IMR-90 (cell line): ENCODE data around the gene UGT1A4. TPM values are rescaled to one million over a fixed set of nuclear protein-coding genes. Genes with fewer than 3 reads are reported as not detected.
A peak's percentile ranks its signal among the peaks of the same experiment; 100 is the strongest.

Experiments used
- ATAC-seq: fragments of 200-7000 bp; cut with Tn5 transposase; 2 replicates; pipeline ENCODE4 v1.9.1; 2020; ENCODE audit warnings: low read depth, mild to moderate bottlenecking, moderate library complexity
- BruUV-seq: library from RNA; stranded (reverse); fragments of 400-500 nt; replicated peaks from 2 replicates; lab custom pipeline; 2021; lab: Mats Ljungman, UMichigan
- CTCF ChIA-PET: fragments of 300-600 bp; formaldehyde crosslinking; extraction: SDS; loops from one replicate; lab custom pipeline; 2021; ENCODE audit warnings: antibody characterized with exemption; lab: Yijun Ruan, JAX
- POLR2A ChIA-PET: fragments of 300-600 bp; sonication (Branson Sonifier 250); formaldehyde crosslinking; loops from one replicate; lab custom pipeline; 2022; ENCODE audit warnings: antibody characterized with exemption; ENCODE audit not compliant: unreplicated experiment; lab: Charles Lee
- DNase-seq: peaks from one replicate; pipeline ENCODE4 v3.0.0; 2013
- H2AFZ ChIP-seq: replicated peaks from 2 replicates; pipeline ENCODE3; 2013; ENCODE audit warnings: low read length, mild to moderate bottlenecking; ENCODE audit not compliant: poor library complexity
- H2AK5ac ChIP-seq: 2 replicates; pipeline ENCODE4 v1.6.1; 2013; ENCODE audit warnings: low read depth, low read length, inconsistent platforms
- H2AK9ac ChIP-seq: replicated peaks from 2 replicates; pipeline ENCODE3; 2013; ENCODE audit warnings: mild to moderate bottlenecking, low read depth, low read length, moderate library complexity; ENCODE audit not compliant: poor library complexity
- H2BK120ac ChIP-seq: 2 replicates; pipeline ENCODE4 v1.6.1; 2013; ENCODE audit warnings: low read depth, low read length, inconsistent platforms
- H2BK15ac ChIP-seq: 3 replicates; pipeline ENCODE4 v1.6.1; 2013; ENCODE audit warnings: low read depth, low read length, inconsistent platforms
- H2BK20ac ChIP-seq: 2 replicates; pipeline ENCODE4 v1.6.1; 2013; ENCODE audit warnings: low read depth, mild to moderate bottlenecking, inconsistent platforms, low read length, moderate library complexity
- H2BK5ac ChIP-seq: 2 replicates; pipeline ENCODE4 v1.6.1; 2013; ENCODE audit warnings: mild to moderate bottlenecking, low read depth, low read length, inconsistent platforms; ENCODE audit not compliant: poor library complexity, severe bottlenecking
- H3K14ac ChIP-seq: replicated peaks from 2 replicates; pipeline ENCODE4 v1.6.1; 2013; ENCODE audit warnings: low read depth, low read length, inconsistent platforms
- H3K18ac ChIP-seq: 2 replicates; pipeline ENCODE4 v1.6.1; 2013; ENCODE audit warnings: low read depth, low read length, control low read depth
- H3K23ac ChIP-seq: 2 replicates; pipeline ENCODE4 v1.6.1; 2013; ENCODE audit warnings: low read depth, low read length, inconsistent platforms
- H3K27ac ChIP-seq: 2 replicates; pipeline ENCODE4 v1.5.1; 2013; ENCODE audit warnings: mild to moderate bottlenecking, control low read depth, low read length; ENCODE audit not compliant: insufficient read depth
- H3K27me3 ChIP-seq: 2 replicates; pipeline ENCODE4 v1.6.1; 2013; ENCODE audit warnings: low read length; ENCODE audit not compliant: control insufficient read depth, insufficient read depth
- H3K36me3 ChIP-seq: 2 replicates; pipeline ENCODE4 v1.6.1; 2013; ENCODE audit warnings: low read length, mixed read lengths; ENCODE audit not compliant: control insufficient read depth, insufficient read depth
- H3K4ac ChIP-seq: 2 replicates; pipeline ENCODE4 v1.6.1; 2013; ENCODE audit warnings: low read depth, low read length, inconsistent platforms
- H3K4me1 ChIP-seq: 2 replicates; pipeline ENCODE4 v1.6.1; 2013; ENCODE audit warnings: low read length, mixed read lengths; ENCODE audit not compliant: control insufficient read depth, insufficient read depth
- H3K4me2 ChIP-seq: 2 replicates; pipeline ENCODE4 v1.6.1; 2013; ENCODE audit warnings: low read depth, mild to moderate bottlenecking, control low read depth, low read length, moderate library complexity
- H3K4me3 ChIP-seq: 2 replicates; pipeline ENCODE4 v1.5.1; 2013; ENCODE audit warnings: low read depth, mild to moderate bottlenecking, control low read depth, low read length, moderate library complexity; ENCODE audit not compliant: insufficient read depth
- H3K56ac ChIP-seq: 2 replicates; pipeline ENCODE4 v1.6.1; 2013; ENCODE audit warnings: low read length, inconsistent platforms; ENCODE audit not compliant: insufficient read depth; ENCODE audit errors: extremely low read depth
- H3K79me1 ChIP-seq, 2 experiments: 2 replicates each; pipeline ENCODE4 v1.6.1; 2013; ENCODE audit warnings: low read length in 2 of 2, inconsistent platforms in 1 of 2, low read depth in 1 of 2
- H3K9ac ChIP-seq: 2 replicates; pipeline ENCODE4 v1.6.1; 2013; ENCODE audit warnings: low read depth, low read length, control low read depth
- H3K9me1 ChIP-seq: 2 replicates; pipeline ENCODE4 v1.6.1; 2013; ENCODE audit warnings: low read length, inconsistent platforms; ENCODE audit not compliant: insufficient read depth
- H3K9me3 ChIP-seq: 2 replicates; pipeline ENCODE4 v1.6.1; 2013; ENCODE audit warnings: low read length; ENCODE audit not compliant: control insufficient read depth, insufficient read depth
- H4K20me1 ChIP-seq: 2 replicates; pipeline ENCODE4 v1.6.1; 2013; ENCODE audit warnings: low read length, inconsistent platforms; ENCODE audit not compliant: insufficient read depth
- H4K5ac ChIP-seq: 2 replicates; pipeline ENCODE4 v1.6.1; 2013; ENCODE audit warnings: mild to moderate bottlenecking, low read depth, low read length, control low read depth
- H4K8ac ChIP-seq, 2 experiments: 2 replicates each; pipeline ENCODE4 v1.6.1; 2013; ENCODE audit warnings: low read depth in 2 of 2, low read length in 2 of 2, control low read depth in 1 of 2, inconsistent platforms in 1 of 2
- H4K91ac ChIP-seq: 2 replicates; pipeline ENCODE4 v1.6.1; 2013; ENCODE audit warnings: low read depth, low read length, inconsistent platforms; ENCODE audit not compliant: insufficient read depth
- CTCF ChIP-seq: conservative IDR thresholded peaks from 2 replicates; pipeline ENCODE4 v1.5.1; 2012; ENCODE audit warnings: mild to moderate bottlenecking, low read depth, low read length, improper control_type of control experiment
- MAFK ChIP-seq: IDR thresholded peaks from 2 replicates; pipeline ENCODE4 v1.6.1; 2012; ENCODE audit warnings: low read depth, low read length, improper control_type of control experiment
- MXI1 ChIP-seq: IDR thresholded peaks from 2 replicates; pipeline ENCODE4 v1.6.1; 2012; ENCODE audit warnings: low read depth, mild to moderate bottlenecking, low read length, moderate library complexity, borderline replicate concordance
- WGBS, 2 experiments: methylation state at CpG; one replicate each; pipeline versions ENCODE4 v1.1.5 to v1.1.7; 2013; ENCODE audit warnings: missing lambda C conversion rate in 2 of 2; ENCODE audit not compliant: insufficient read length in 1 of 2; ENCODE audit errors: extremely low coverage in 2 of 2; 5-methylcytosine and 5-hydroxymethylcytosine counted together
- dilution Hi-C: fragments of 300-500 bp; cut with HindIII; formaldehyde crosslinking; loops from one replicate; pipeline ENCODE4 v1.14.3; 2018; ENCODE audit warnings: low sequenced_read_pairs; ENCODE audit not compliant: unreplicated experiment
- in situ Hi-C: fragments of 300-500 bp; cut with MboI; formaldehyde crosslinking; loops from 3 replicates; pipeline ENCODE4 v1.14.3; 2019; ENCODE audit warnings: low sequenced_read_pairs, inconsistent platforms, mixed read lengths
- intact Hi-C: fragments of 100-400 bp; cut with micrococcal nuclease; formaldehyde crosslinking; loops from 2 replicates; pipeline ENCODE4 v1.10.0; 2022
- polyA plus RNA-seq, 3 experiments: library from polyadenylated mRNA; depleted of rRNA; stranded (reverse); fragments of >200 nt; gene quantifications; 2 replicates each; pipeline ENCODE4 v1.2.3, GENCODE V29; 2012; ENCODE audit warnings: low replicate concordance in 1 of 3
- total RNA-seq: library from RNA; depleted of rRNA; stranded (reverse); fragments of >200 nt; gene quantifications from 2 replicates; pipeline ENCODE4 v1.2.3, GENCODE V29; 2012

UGT1A4 gene
- total and polyA plus RNA-seq, 2 of the 4 experiments (the other 2 are of a cell fraction), result not detected

DNA sequence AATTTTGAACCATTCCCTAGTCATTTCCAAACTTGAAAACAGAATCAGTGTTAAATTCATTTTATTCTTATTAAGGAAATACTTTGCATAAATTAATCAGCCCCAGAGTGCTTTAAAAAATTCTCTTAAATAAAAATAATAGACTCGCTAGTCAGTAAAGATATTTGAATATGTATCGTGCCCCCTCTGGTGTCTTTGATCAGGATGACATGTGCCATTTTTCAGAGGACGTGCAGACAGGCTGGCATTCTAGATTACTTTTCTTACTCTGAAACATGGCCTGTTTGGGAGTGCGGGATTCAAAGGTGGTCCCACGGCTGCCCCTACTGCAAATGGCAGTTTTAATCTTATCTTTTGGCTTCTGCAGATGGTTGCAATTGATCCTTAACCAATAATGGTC is 54.0 kb downstream of the UGT1A4 start:
- Histone ChIP-seq H3K4me1 (no peaks in the 10 kb centered on the region), H3K23ac (no peak overlapping the region), H4K5ac (no peak overlapping the region), H3K9me3 (peaks cover 3% of the 10 kb centered on the region; the same call in 1 of the 2 replicates), H3K27ac (no peak overlapping the region), H3K4ac (no peak overlapping the region), H2AK5ac (no peak overlapping the region), H3K79me1 (no peaks in the 10 kb centered on the region), H3K4me3 (no peak overlapping the region), H2BK120ac (no peak overlapping the region), H2BK5ac (no peak overlapping the region), H2AK9ac (no peak overlapping the region), H3K56ac (no peak overlapping the region), H3K27me3 (no peaks in the 10 kb centered on the region), H3K9ac (no peak overlapping the region), H3K4me2 (no peak overlapping the region), H2BK20ac (no peak overlapping the region), H2BK15ac (no peak overlapping the region), H4K8ac (no peak overlapping the region), H4K20me1 (no peaks in the 10 kb centered on the region), H3K36me3 (no peaks in the 10 kb centered on the region), H3K18ac (no peak overlapping the region), H3K9me1 (no peaks in the 10 kb centered on the region), H4K91ac (no peak overlapping the region), H2AFZ (no peak overlapping the region), H3K14ac (no peak overlapping the region)
- BruUV-seq, result no TSS peak
- DNase-seq, result no peak
- POLR2A ChIA-PET, result no interaction called here
- intact Hi-C loops, result no loop called here
- in situ Hi-C loops, result no loop called here
- TF ChIP-seq MAFK (no peak), MXI1 (no peak), CTCF (0 out of 2 replicates have a peak, but pooled peaks have one; percentile 20)
- 100% methylated on average over 1 of the region's 5 CpGs; no CpG with 5 or more reads in 1 of the 2 experiments for whole genome bisulfite sequencing, 2 experiments
- CTCF ChIA-PET, result interaction anchor here (0.8 kb wide), 1 partner anchor 62 kb away, joined by 3 read pairs; no protein-coding TSS in a partner anchor
- dilution Hi-C loops, result no loop called here
- no peak for ATAC-seq
